K562 (cell line): ENCODE data around the gene AKT2. TPM values are rescaled to one million over a fixed set of nuclear protein-coding genes. Genes with fewer than 3 reads are reported as not detected.

Experiments used
- CGGBP1 ChIP-seq: fragments of 250-450 bp; sonication (Bioruptor Pico); IDR thresholded peaks from 2 replicates; pipeline ENCODE4 v1.9.0; 2021; ENCODE audit warnings: mild to moderate bottlenecking
- CTBP1 ChIP-seq: fragments of 450-650 bp; IDR thresholded peaks from 2 replicates; pipeline ENCODE4 v1.6.1; 2016; ENCODE audit warnings: borderline replicate concordance
- E2F6 ChIP-seq, 2 experiments: IDR thresholded peaks; 2 replicates each; pipeline ENCODE4 v1.6.1; 2011; ENCODE audit warnings: borderline replicate concordance in 1 of 2, control low read depth in 1 of 2, low read depth in 1 of 2, low read length in 1 of 2, mild to moderate bottlenecking in 1 of 2, mixed read lengths in 1 of 2, moderate library complexity in 1 of 2; ENCODE audit not compliant: insufficient read depth in 1 of 2, insufficient read length in 1 of 2, poor library complexity in 1 of 2, severe bottlenecking in 1 of 2; ENCODE audit errors: extremely low read depth in 1 of 2
- NR2C2 ChIP-seq, 2 experiments: fragments of 200-800 bp in 1 of 2; sonication (Bioruptor generic) in 1 of 2; sonication (generic) in 1 of 2; formaldehyde crosslinking in 1 of 2; IDR thresholded peaks; 2 replicates each; pipeline versions ENCODE4 v1.6.1 to v1.8.0; 2016 to 2022; ENCODE audit warnings: mild to moderate bottlenecking in 1 of 2, missing compliant biosample characterization in 1 of 2, missing genetic modification characterization in 1 of 2, missing genetic modification reagents in 1 of 2
- POLR2AphosphoS5 ChIP-seq: IDR thresholded peaks from 2 replicates; pipeline ENCODE4 v1.6.1; 2011; ENCODE audit warnings: mild to moderate bottlenecking, low read depth, low read length, moderate library complexity; ENCODE audit not compliant: control insufficient read depth, insufficient read depth
- SRSF7 ChIP-seq: fragments of 200-400 bp; formaldehyde crosslinking; optimal IDR thresholded peaks from 2 replicates; pipeline ENCODE3; 2017; ENCODE audit warnings: mild to moderate bottlenecking, low read depth, low read length
- ZBTB11 ChIP-seq, 3 experiments: fragments of 200-800 bp in 1 of 3; fragments of 250-450 bp in 1 of 3; fragments of 450-650 bp in 1 of 3; sonication (Bioruptor Pico) in 1 of 3; sonication (Bioruptor generic) in 1 of 3; formaldehyde crosslinking in 1 of 3; IDR thresholded peaks; 2 replicates each; pipeline versions ENCODE4 v1.6.1 to v1.8.0; 2016 to 2022; ENCODE audit warnings: mild to moderate bottlenecking in 2 of 3, missing genetic modification characterization in 2 of 3, missing compliant biosample characterization in 1 of 3, moderate library complexity in 1 of 3
- ZMIZ1 ChIP-seq, 2 experiments: fragments of 150-350 bp in 1 of 2; IDR thresholded peaks; 2 replicates each; pipeline ENCODE4 v1.6.1; 2012 to 2016; ENCODE audit warnings: low read depth in 2 of 2, low read length in 2 of 2, mild to moderate bottlenecking in 1 of 2, moderate library complexity in 1 of 2
- ZNF184 ChIP-seq: sonication (generic); formaldehyde crosslinking; IDR thresholded peaks from 2 replicates; pipeline ENCODE4 v1.5.0; 2020; ENCODE audit warnings: missing genetic modification reagents
- ZNF280B ChIP-seq: fragments of 250-450 bp; sonication (Bioruptor Pico); IDR thresholded peaks from 2 replicates; pipeline ENCODE4 v1.5.1; 2021; ENCODE audit warnings: mild to moderate bottlenecking
- ZNF316 ChIP-seq: fragments of 450-650 bp; IDR thresholded peaks from 2 replicates; pipeline ENCODE4 v1.6.1; 2016
- polyA plus RNA-seq, 8 experiments: library from polyadenylated mRNA; depleted of rRNA in 4 of 8; stranded (reverse) in 5 of 8; unstranded in 3 of 8; fragments of >200 nt; fragmentation: Nextera tagmentation in 2 of 8; fragmentation: Illumina TruSeq in 1 of 8; extraction: Ambion mirVana in 2 of 8; extraction: Trizol in 1 of 8; gene quantifications; 2 replicates each; pipeline versions ENCODE4 v1.2.1 to v1.2.3, GENCODE V29; 2011 to 2014; ENCODE audit warnings: inconsistent platforms in 1 of 8, missing spikeins in 1 of 8
- total RNA-seq, 7 experiments: library from RNA; depleted of rRNA in 6 of 7; stranded (reverse); fragments of >200 nt in 6 of 7; fragmentation: Illumina TruSeq in 2 of 7; extraction: Trizol in 2 of 7; gene quantifications; 2 replicates each; pipeline versions ENCODE4 v1.2.1 to v1.2.3, GENCODE V29; 2011 to 2021; ENCODE audit warnings: low replicate concordance in 1 of 7

Gene AKT2
- total and polyA plus RNA-seq, 9 of the 15 experiments (the other 6 are each of a cell fraction or from before 2014, with no cell fraction given), result 1.1 to 132 (median 67.7) TPM

GRCh38 chr19:40217934-40218890 lies 66.9 kb downstream of the AKT2 start, which contains the start of gene TTC9B (continued):
- TF ChIP-seq NR2C2 (CRISPR knock-in tag; IDR thresholded peaks at IDR 0.05) (0 out of 2 replicates have a peak, but pooled peaks have one; percentile 40), NR2C2 (tag; IDR thresholded peaks at IDR 0.05) (no peak), ZBTB11 (CRISPR knock-in tag; IDR thresholded peaks at IDR 0.05) (0 out of 6 replicates have a peak, but pooled peaks of 1 of the 3 experiments have one; percentile 26), ZNF184 (CRISPR knock-in tag) (no peak), E2F6 (IDR thresholded peaks at IDR 0.05; ENCODE audit: borderline replicate concordance in 1 of 2, extremely low read depth in 1 of 2, insufficient read depth in 1 of 2, insufficient read length in 1 of 2, low read depth in 1 of 2, low read length in 1 of 2, poor library complexity in 1 of 2, severe bottlenecking in 1 of 2) (no peak), POLR2AphosphoS5 (no peak), CTBP1 (peak; percentile 99), ZNF316 (no peak), CGGBP1 (no peak), ZNF280B (CRISPR knock-in tag) (no peak), SRSF7 (no peak), ZMIZ1 (IDR thresholded peaks at IDR 0.05; ENCODE audit: low read depth in 2 of 2, low read length in 2 of 2) (no peak)
